GM12878 (cell line): ENCODE results near the gene ZNF618. TPM values are rescaled to one million over a fixed set of nuclear protein-coding genes. Genes with fewer than 3 reads are reported as not detected.

Source experiments
- ATAC-seq: fragments of 200-7000 bp; cut with Tn5 transposase; 3 replicates; pipeline ENCODE4 v1.9.1; 2020; ENCODE audit warnings: mild to moderate bottlenecking, moderate library complexity
- BruUV-seq: library from RNA; stranded (reverse); fragments of 400-500 nt; replicated peaks from 2 replicates; lab custom pipeline; 2021; lab: Mats Ljungman, UMichigan
- CTCF ChIA-PET: fragments of 300-600 bp; sonication (Branson Sonifier 250); formaldehyde crosslinking; extraction: SDS; loops from one replicate; lab custom pipeline; 2021; ENCODE audit warnings: inconsistent platforms; lab: Yijun Ruan, JAX
- POLR2A ChIA-PET: fragments of 350-600 bp; formaldehyde crosslinking; extraction: SDS; loops from one replicate; lab custom pipeline; 2021; ENCODE audit warnings: inconsistent platforms; lab: Charles Lee
- RAD21 ChIA-PET: fragments of 300-600 bp; sonication (Branson Sonifier 250); formaldehyde crosslinking; loops from one replicate; lab custom pipeline; 2023; ENCODE audit warnings: antibody characterized with exemption; ENCODE audit not compliant: unreplicated experiment; lab: Charles Lee
- SMC1A ChIA-PET: fragments of 300-600 bp; sonication (Branson Sonifier 250); formaldehyde crosslinking; loops from one replicate; lab custom pipeline; 2023; ENCODE audit not compliant: unreplicated experiment, uncharacterized antibody; lab: Charles Lee
- DNase-seq: peaks from one replicate; pipeline ENCODE4 v3.0.0-alpha.2; 2011; ENCODE audit warnings: low read depth, low spot score
- FAIRE-seq: peaks from 3 replicates; lab custom pipeline; 2011; peaks lifted over from hg19 to GRCh38; lab: Jason Lieb, UNC
- H2AFZ ChIP-seq: 2 replicates; pipeline ENCODE4 v1.6.0; 2011; ENCODE audit warnings: low read depth, low read length, control low read depth; ENCODE audit not compliant: control insufficient read depth
- H3K27ac ChIP-seq: 2 replicates; pipeline ENCODE4 v1.5.1; 2011; ENCODE audit warnings: control low read depth; ENCODE audit not compliant: control insufficient read depth, insufficient read depth
- H3K27me3 ChIP-seq, 2 experiments: replicated peaks in 1 of 2; 2 replicates each; pipeline versions ENCODE4 v1.6.0 to v1.6.1; 2011; ENCODE audit warnings: low read length in 1 of 2; ENCODE audit not compliant: control insufficient read depth in 2 of 2, insufficient read depth in 2 of 2
- H3K36me3 ChIP-seq, 2 experiments: 2 replicates each; pipeline ENCODE4 v1.5.1; 2011; ENCODE audit warnings: low read length in 1 of 2; ENCODE audit not compliant: control insufficient read depth in 2 of 2, insufficient read depth in 2 of 2
- H3K4me1 ChIP-seq: 2 replicates; pipeline ENCODE4 v1.6.1; 2011; ENCODE audit warnings: mild to moderate bottlenecking, low read length, moderate library complexity, mixed read lengths; ENCODE audit not compliant: control insufficient read depth, insufficient read depth
- H3K4me2 ChIP-seq: 2 replicates; pipeline ENCODE4 v1.6.0; 2011; ENCODE audit warnings: control low read depth; ENCODE audit not compliant: control insufficient read depth, insufficient read depth
- H3K4me3 ChIP-seq: fragments of 200-600 bp; sonication (generic); 2 replicates; pipeline ENCODE4 v1.5.1; 2016
- H3K79me2 ChIP-seq: 2 replicates; pipeline ENCODE4 v1.6.0; 2011; ENCODE audit warnings: low read length; ENCODE audit not compliant: control insufficient read depth, insufficient read depth
- H3K9ac ChIP-seq: 2 replicates; pipeline ENCODE4 v1.8.0; 2011; ENCODE audit warnings: low read length, control low read depth, mixed read lengths; ENCODE audit not compliant: control insufficient read depth, insufficient read depth
- H3K9me3 ChIP-seq: replicated peaks from 3 replicates; pipeline ENCODE4 v1.5.1; 2011; ENCODE audit warnings: mild to moderate bottlenecking, low read length; ENCODE audit not compliant: control insufficient read depth, insufficient read depth
- H4K20me1 ChIP-seq: 2 replicates; pipeline ENCODE4 v1.6.0; 2011; ENCODE audit not compliant: control insufficient read depth, insufficient read depth
- CREB1 ChIP-seq: IDR thresholded peaks from 2 replicates; pipeline ENCODE4 v1.6.1; 2012; ENCODE audit warnings: low read depth, mild to moderate bottlenecking, inconsistent platforms
- CTCF ChIP-seq, 3 experiments: IDR thresholded peaks in 2 of 3; conservative IDR thresholded peaks in 1 of 3; 2 replicates each; pipeline ENCODE4 v1.5.1; 2011; ENCODE audit warnings: low read depth in 3 of 3, low read length in 3 of 3, mild to moderate bottlenecking in 3 of 3, control low read depth in 2 of 3, moderate library complexity in 2 of 3, inconsistent platforms in 1 of 3, mixed read lengths in 1 of 3; ENCODE audit not compliant: control insufficient read depth in 2 of 3, insufficient read depth in 1 of 3; ENCODE audit errors: extremely low read depth in 1 of 3
- JUNB ChIP-seq: IDR thresholded peaks from 2 replicates; pipeline ENCODE4 v1.6.1; 2016; ENCODE audit warnings: antibody characterized with exemption, mild to moderate bottlenecking
- KAT2A ChIP-seq: conservative IDR thresholded peaks from 2 replicates; pipeline ENCODE4 v1.6.1; 2011; ENCODE audit warnings: low read depth, low read length; ENCODE audit not compliant: control insufficient read depth
- LARP7 ChIP-seq: fragments of 450-650 bp; IDR thresholded peaks from 2 replicates; pipeline ENCODE4 v1.6.1; 2017; ENCODE audit warnings: mild to moderate bottlenecking
- MLLT1 ChIP-seq: fragments of 450-650 bp; IDR thresholded peaks from 2 replicates; pipeline ENCODE4 v1.6.1; 2016; ENCODE audit warnings: mild to moderate bottlenecking
- NKRF ChIP-seq: fragments of 450-650 bp; conservative IDR thresholded peaks from 2 replicates; pipeline ENCODE4 v1.6.1; 2017; ENCODE audit warnings: mild to moderate bottlenecking, moderate library complexity
- PAX8 ChIP-seq: fragments of 450-650 bp; IDR thresholded peaks from 2 replicates; pipeline ENCODE4 v1.6.1; 2017; ENCODE audit warnings: mild to moderate bottlenecking, moderate library complexity
- POLR2A ChIP-seq: IDR thresholded peaks from 2 replicates; pipeline ENCODE4 v1.6.1; 2011; ENCODE audit warnings: low read depth, mild to moderate bottlenecking, low read length
- STAT3 ChIP-seq: IDR thresholded peaks from 2 replicates; pipeline ENCODE4 v1.6.1; 2011; ENCODE audit warnings: low read depth, low read length, improper control_type of control experiment
- TCF12 ChIP-seq: IDR thresholded peaks from 2 replicates; pipeline ENCODE4 v1.6.1; 2011; ENCODE audit warnings: low read depth, mild to moderate bottlenecking, low read length
- ZNF687 ChIP-seq: fragments of 450-650 bp; IDR thresholded peaks from 2 replicates; pipeline ENCODE4 v1.6.1; 2017; ENCODE audit warnings: mild to moderate bottlenecking, moderate library complexity
- WGBS: methylation state at CpG from one replicate; pipeline ENCODE4 v1.1.6; 2016; ENCODE audit warnings: low lambda C conversion rate; ENCODE audit not compliant: insufficient replicate concordance, insufficient coverage; ENCODE audit errors: missing lambda C conversion rate; 5-methylcytosine and 5-hydroxymethylcytosine counted together
- in situ Hi-C: fragments of 300-500 bp; cut with MboI; formaldehyde crosslinking; loops from 9 replicates; pipeline ENCODE4 v1.14.3; 2018; ENCODE audit warnings: mixed read lengths
- intact Hi-C: fragments of 100-400 bp; cut with micrococcal nuclease; formaldehyde crosslinking; loops from one replicate; pipeline ENCODE4 v1.14.2; 2022; ENCODE audit not compliant: unreplicated experiment
- polyA plus RNA-seq, 11 experiments: library from polyadenylated mRNA; depleted of rRNA in 4 of 11; unstranded in 6 of 11; stranded (reverse) in 5 of 11; fragments of >200 nt; fragmentation: Nextera tagmentation in 4 of 11; fragmentation: Illumina TruSeq in 1 of 11; extraction: Ambion mirVana in 4 of 11; extraction: Trizol in 1 of 11; gene quantifications; 1 replicate in 1 of 11; 2 replicates in 10 of 11; pipeline versions ENCODE4 v1.2.1 to v1.2.3, GENCODE V29; 2011 to 2016; ENCODE audit warnings: inconsistent platforms in 2 of 11, missing spikeins in 2 of 11, low read depth in 1 of 11
- total RNA-seq, 4 experiments: library from RNA; depleted of rRNA in 3 of 4; stranded (reverse); fragments of >200 nt in 3 of 4; fragmentation: Illumina TruSeq in 1 of 4; extraction: Trizol in 1 of 4; gene quantifications; 2 replicates each; pipeline versions ENCODE4 v1.2.1 to v1.2.3, GENCODE V29; 2013 to 2021

The ZNF618 gene
- total and polyA plus RNA-seq, 10 of the 15 experiments (the other 5 are each of a cell fraction or from before 2014, with no cell fraction given): 0.01 to 0.24 (median 0.06) TPM; not detected in 2

GRCh38 chr9:113932906-113933584 lies 56.9 kb downstream of the ZNF618 start:
- ATAC-seq (no peak), DNase-seq (no peak), FAIRE-seq (no peak)
- intact Hi-C loops: no loop called here
- Histone ChIP-seq H3K79me2 (no peaks in the 10 kb centered on the region), H3K27me3 (no peaks in the 10 kb centered on the region), H3K9me3 (no peaks in the 10 kb centered on the region), H3K9ac (no peak overlapping the region), H3K4me2 (no peak overlapping the region), H3K4me3 (no peak overlapping the region), H3K4me1 (no peaks in the 10 kb centered on the region), H3K27ac (no peak overlapping the region), H4K20me1 (no peaks in the 10 kb centered on the region), H3K36me3 (no peaks in the 10 kb centered on the region), H2AFZ (no peak overlapping the region)
- ChIA-PET RAD21 (no interaction called here), SMC1A (no interaction called here), CTCF (no interaction called here), POLR2A (no interaction called here)
- in situ Hi-C loops: no loop called here
- 9% methylated on average over 8 of the region's 8 CpGs for WGBS
- no TSS peak for BruUV-seq
- TF ChIP-seq CREB1 (no peak), TCF12 (no peak), KAT2A (no peak), PAX8 (no peak), NKRF (no peak), POLR2A (no peak), STAT3 (no peak), ZNF687 (no peak), LARP7 (no peak), CTCF (IDR thresholded peaks at IDR 0.05 in 2 of 3, conservative IDR thresholded peaks at IDR 0.05 in 1 of 3; ENCODE audit: control insufficient read depth in 2 of 3, extremely low read depth in 1 of 3, insufficient read depth in 1 of 3, low read depth in 3 of 3, low read length in 3 of 3) (no peak), MLLT1 (no peak), JUNB (no peak)
